ENCODE measurements around the gene ACSF3. TPM values are rescaled to one million over a fixed set of nuclear protein-coding genes. Genes with fewer than 3 reads are reported as not detected.
A peak's percentile ranks its signal among the peaks of the same experiment; 100 is the strongest.

ACSF3 gene
- 8.7 and 8.8 TPM in 2 replicates for polyA plus RNA-seq (2013)

- Histone ChIP-seq H3K27ac (ENCODE audit: low read depth, low read length) (no peak within 1 kb of the TSS), H3K14ac (ENCODE audit: low read length) (peak within 1 kb of the TSS; percentile 93), H3K4me3 (ENCODE audit: low read depth, low read length) (peak within 1 kb of the TSS; percentile 91), H3K18ac (ENCODE audit: low read length) (peak within 1 kb of the TSS; percentile 93), H2AK5ac (ENCODE audit: low read length) (peak within 1 kb of the TSS; percentile 38), H4K8ac (ENCODE audit: low read depth, low read length) (peak within 1 kb of the TSS; percentile 100), H2BK12ac (ENCODE audit: low read length) (peak within 1 kb of the TSS; percentile 27), H3K9ac (ENCODE audit: low read length) (peak within 1 kb of the TSS; percentile 92), H2BK5ac (ENCODE audit: low read depth, low read length, poor library complexity) (peak within 1 kb of the TSS; percentile 7), H3K36me3 (ENCODE audit: control insufficient read depth in 1 of 2, insufficient read depth in 2 of 2, low read length in 2 of 2) (peaks cover 5 to 6% of the 10 kb centered on the region in 2 experiments), H3K9me3 (ENCODE audit: insufficient read depth, low read depth, low read length) (no peaks in the 10 kb centered on the region), H3K4me2 (ENCODE audit: low read length) (peak within 1 kb of the TSS; percentile 91), H4K91ac (ENCODE audit: low read depth, low read length) (peak within 1 kb of the TSS; percentile 91), H2BK120ac (ENCODE audit: insufficient read depth, low read length, poor library complexity) (peak within 1 kb of the TSS; percentile 91), H2AFZ (ENCODE audit: insufficient read depth, low read length, poor library complexity) (peak within 1 kb of the TSS; percentile 99), H3K79me2 (ENCODE audit: control insufficient read depth, insufficient read depth, low read length, poor library complexity) (peaks cover 7% of the 10 kb centered on the region), H4K12ac (ENCODE audit: low read depth, low read length) (peak within 1 kb of the TSS; percentile 97), H3K4me1 (ENCODE audit: control insufficient read depth in 1 of 2, insufficient read depth in 2 of 2, low read length in 2 of 2) (peaks cover 12 to 17% of the 10 kb centered on the region in 2 experiments), H3K4ac (ENCODE audit: low read depth, low read length) (peak within 1 kb of the TSS; percentile 91), H3K79me1 (ENCODE audit: low read length) (peaks cover 6% of the 10 kb centered on the region), H3K23ac (ENCODE audit: low read length) (no peak within 1 kb of the TSS), H3K27me3 (ENCODE audit: insufficient read depth, low read length) (no peaks in the 10 kb centered on the region)
- no CpG with 5 or more reads among the region's 110 CpGs for WGBS (ENCODE audit: extremely low coverage, insufficient coverage, insufficient read length)
- no peak for DNase-seq
Observed at GRCh38 chr16:89093602-89094251, at the start of gene ACSF3. ACSF3 (plus strand) TSS chr16:89093852; CDS start chr16:89100682, 6,830 bp downstream.

- no CpG with 5 or more reads among the region's 29 CpGs for WGBS (ENCODE audit: extremely low coverage, insufficient coverage, insufficient read length)
- no peak overlapping the region for H3K23ac ChIP-seq (ENCODE audit: low read length)
Observed at GRCh38 chr16:89044418-89045180, 49.1 kb upstream of the ACSF3 start.

GRCh38 chr16:89045181-89045815, 48.4 kb upstream of the ACSF3 start:
- Histone ChIP-seq H3K36me3 (ENCODE audit: control insufficient read depth in 1 of 2, insufficient read depth in 2 of 2, low read length in 2 of 2) (no peaks in the 10 kb centered on the region), H3K4me3 (ENCODE audit: low read depth, low read length) (no peak overlapping the region), H3K79me2 (ENCODE audit: control insufficient read depth, insufficient read depth, low read length, poor library complexity) (no peaks in the 10 kb centered on the region), H3K27ac (ENCODE audit: low read depth, low read length) (no peak overlapping the region), H2BK12ac (ENCODE audit: low read length) (no peak overlapping the region), H3K9ac (ENCODE audit: low read length) (no peak overlapping the region), H3K9me3 (ENCODE audit: insufficient read depth, low read depth, low read length) (peaks cover 6% of the 10 kb centered on the region), H3K4me2 (ENCODE audit: low read length) (no peak overlapping the region), H3K79me1 (ENCODE audit: low read length) (no peaks in the 10 kb centered on the region), H2BK120ac (ENCODE audit: insufficient read depth, low read length, poor library complexity) (no peak overlapping the region), H3K23ac (ENCODE audit: low read length) (no peak overlapping the region), H2AFZ (ENCODE audit: insufficient read depth, low read length, poor library complexity) (no peak overlapping the region), H2AK5ac (ENCODE audit: low read length) (no peak overlapping the region), H3K4ac (ENCODE audit: low read depth, low read length) (no peak overlapping the region), H4K8ac (ENCODE audit: low read depth, low read length) (no peak overlapping the region), H4K91ac (ENCODE audit: low read depth, low read length) (no peak overlapping the region), H3K4me1 (ENCODE audit: control insufficient read depth in 1 of 2, insufficient read depth in 2 of 2, low read length in 2 of 2) (no peaks in the 10 kb centered on the region), H4K12ac (ENCODE audit: low read depth, low read length) (no peak overlapping the region), H3K27me3 (ENCODE audit: insufficient read depth, low read length) (no peaks in the 10 kb centered on the region), H2BK5ac (ENCODE audit: low read depth, low read length, poor library complexity) (no peak overlapping the region), H3K14ac (ENCODE audit: low read length) (no peak overlapping the region), H3K18ac (ENCODE audit: low read length) (no peak overlapping the region)
- no peak for DNase-seq
- no CpG with 5 or more reads among the region's 12 CpGs for WGBS (ENCODE audit: extremely low coverage, insufficient coverage, insufficient read length)

More at GRCh38 chr16:89044418-89045180, 49.1 kb upstream of the ACSF3 start:
- no peaks in the 10 kb centered on the region for H3K4me1 ChIP-seq (ENCODE audit: control insufficient read depth in 1 of 2, insufficient read depth in 2 of 2, low read length in 2 of 2)
- H3K4ac ChIP-seq (ENCODE audit: low read depth, low read length): no peak overlapping the region
- no peak overlapping the region for H3K4me3 ChIP-seq (ENCODE audit: low read depth, low read length)
- no peak overlapping the region for H3K4me2 ChIP-seq (ENCODE audit: low read length)
- H2AK5ac ChIP-seq (ENCODE audit: low read length): no peak overlapping the region
- H4K8ac ChIP-seq (ENCODE audit: low read depth, low read length): no peak overlapping the region
- H3K9ac ChIP-seq (ENCODE audit: low read length): no peak overlapping the region
- H3K27me3 ChIP-seq (ENCODE audit: insufficient read depth, low read length): no peaks in the 10 kb centered on the region
- H3K18ac ChIP-seq (ENCODE audit: low read length): no peak overlapping the region
- no peak overlapping the region for H2BK5ac ChIP-seq (ENCODE audit: low read depth, low read length, poor library complexity)
- no peak for DNase-seq
- H2AFZ ChIP-seq (ENCODE audit: insufficient read depth, low read length, poor library complexity): no peak overlapping the region
- no peaks in the 10 kb centered on the region for H3K79me1 ChIP-seq (ENCODE audit: low read length)
- H4K91ac ChIP-seq (ENCODE audit: low read depth, low read length): no peak overlapping the region
- no peak overlapping the region for H2BK12ac ChIP-seq (ENCODE audit: low read length)
- H3K14ac ChIP-seq (ENCODE audit: low read length): no peak overlapping the region
- no peak overlapping the region for H2BK120ac ChIP-seq (ENCODE audit: insufficient read depth, low read length, poor library complexity)
- H3K9me3 ChIP-seq (ENCODE audit: insufficient read depth, low read depth, low read length): peaks cover 6% of the 10 kb centered on the region
- H3K27ac ChIP-seq (ENCODE audit: low read depth, low read length): no peak overlapping the region
- no peaks in the 10 kb centered on the region for H3K36me3 ChIP-seq (ENCODE audit: control insufficient read depth in 1 of 2, insufficient read depth in 2 of 2, low read length in 2 of 2)
- H4K12ac ChIP-seq (ENCODE audit: low read depth, low read length): no peak overlapping the region
- no peaks in the 10 kb centered on the region for H3K79me2 ChIP-seq (ENCODE audit: control insufficient read depth, insufficient read depth, low read length, poor library complexity)

GRCh38 chr16:89045881-89046280, 47.8 kb upstream of the ACSF3 start:
- no peak overlapping the region for H3K9ac ChIP-seq (ENCODE audit: low read length)
- peaks cover 6% of the 10 kb centered on the region for H3K9me3 ChIP-seq (ENCODE audit: insufficient read depth, low read depth, low read length)
- no peak overlapping the region for H2BK5ac ChIP-seq (ENCODE audit: low read depth, low read length, poor library complexity)
- no peak overlapping the region for H3K4me2 ChIP-seq (ENCODE audit: low read length)
- 100% methylated on average over 1 of the region's 4 CpGs for WGBS (ENCODE audit: extremely low coverage, insufficient coverage, insufficient read length)
- no peaks in the 10 kb centered on the region for H3K79me2 ChIP-seq (ENCODE audit: control insufficient read depth, insufficient read depth, low read length, poor library complexity)
- no peak overlapping the region for H3K4me3 ChIP-seq (ENCODE audit: low read depth, low read length)
- no peak overlapping the region for H2BK12ac ChIP-seq (ENCODE audit: low read length)
- no peaks in the 10 kb centered on the region for H3K79me1 ChIP-seq (ENCODE audit: low read length)
- H4K12ac ChIP-seq (ENCODE audit: low read depth, low read length): no peak overlapping the region
- H3K4ac ChIP-seq (ENCODE audit: low read depth, low read length): no peak overlapping the region
- no peak overlapping the region for H4K8ac ChIP-seq (ENCODE audit: low read depth, low read length)
- H3K36me3 ChIP-seq (ENCODE audit: control insufficient read depth in 1 of 2, insufficient read depth in 2 of 2, low read length in 2 of 2): no peaks in the 10 kb centered on the region
- no peak overlapping the region for H2AK5ac ChIP-seq (ENCODE audit: low read length)
- H4K91ac ChIP-seq (ENCODE audit: low read depth, low read length): no peak overlapping the region
- no peak for DNase-seq
- no peak overlapping the region for H3K27ac ChIP-seq (ENCODE audit: low read depth, low read length)
- no peak overlapping the region for H2BK120ac ChIP-seq (ENCODE audit: insufficient read depth, low read length, poor library complexity)
- no peak overlapping the region for H3K23ac ChIP-seq (ENCODE audit: low read length)
- no peaks in the 10 kb centered on the region for H3K4me1 ChIP-seq (ENCODE audit: control insufficient read depth in 1 of 2, insufficient read depth in 2 of 2, low read length in 2 of 2)
- H2AFZ ChIP-seq (ENCODE audit: insufficient read depth, low read length, poor library complexity): no peak overlapping the region
- no peaks in the 10 kb centered on the region for H3K27me3 ChIP-seq (ENCODE audit: insufficient read depth, low read length)
- H3K18ac ChIP-seq (ENCODE audit: low read length): no peak overlapping the region
- H3K14ac ChIP-seq (ENCODE audit: low read length): no peak overlapping the region
